ENCODE measurements around the gene IRX6. TPM values are rescaled to one million over a fixed set of nuclear protein-coding genes. Genes with fewer than 3 reads are reported as not detected.

The IRX6 gene
- total and polyA plus RNA-seq, 2 of the 8 experiments (the other 6 are each of a cell fraction or from before 2014, with no cell fraction given), result 0.61 TPM; not detected in 1

DNA sequence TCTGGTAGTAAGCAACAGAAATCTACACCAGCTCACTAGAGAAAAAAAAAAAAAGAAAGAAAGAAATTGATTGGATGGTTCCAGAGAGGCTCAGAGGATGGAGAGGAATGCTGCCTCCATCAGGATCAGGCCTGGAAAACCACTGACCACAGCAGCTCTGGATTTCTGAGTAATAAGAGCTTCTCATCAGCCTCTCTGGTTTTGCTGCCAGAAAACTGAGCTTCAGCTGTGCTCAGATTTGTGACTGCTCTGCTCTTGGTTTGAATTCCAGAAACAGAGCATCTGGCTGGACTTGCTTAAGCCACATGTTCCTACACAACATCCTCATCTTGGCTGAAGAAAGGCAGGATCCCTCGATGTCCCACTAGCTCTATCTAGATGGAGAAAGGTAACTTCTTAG is 25.9 kb downstream of the IRX6 start:
- no peaks in the 10 kb centered on the region for H3K23me2 ChIP-seq (ENCODE audit: low read depth, low read length)
- ChIA-PET CTCF (ENCODE audit: partially characterized antibody) (interaction anchor here (0.9 to 1.6 kb wide), 4 partner anchors 10 to 21 kb away, joined by 3 to 5 read pairs (median 4); no protein-coding TSS in a partner anchor), POLR2A (ENCODE audit: partially characterized antibody) (no interaction called here)
- H3K4ac ChIP-seq (replicated peaks; ENCODE audit: insufficient read length, low read depth, low read length), result no peak overlapping the region
- no peak overlapping the region for H2BK120ac ChIP-seq (replicated peaks; ENCODE audit: low read depth, low read length)
- no peak overlapping the region for H3K23ac ChIP-seq (ENCODE audit: insufficient read length)
- H3K79me2 ChIP-seq (ENCODE audit: control insufficient read depth in 1 of 2, insufficient read depth in 2 of 2, low read length in 2 of 2), result no peaks in the 10 kb centered on the region
- H4K20me1 ChIP-seq (replicated peaks in 1 of 2; ENCODE audit: control insufficient read depth in 1 of 2, insufficient read depth in 2 of 2, low read length in 2 of 2), result no peaks in the 10 kb centered on the region
- H3K79me1 ChIP-seq (ENCODE audit: low read depth, low read length), result no peaks in the 10 kb centered on the region
- no peak overlapping the region for H2AK5ac ChIP-seq (ENCODE audit: low read depth, low read length)
- H4K5ac ChIP-seq (ENCODE audit: insufficient read length, low read depth, low read length), result no peak overlapping the region
- no peak overlapping the region for H2BK15ac ChIP-seq (ENCODE audit: low read length)
- H2BK20ac ChIP-seq (ENCODE audit: low read length), result no peak overlapping the region
- no peaks in the 10 kb centered on the region; a peak in 1 of 8 replicates for H3K36me3 ChIP-seq (ENCODE audit: control insufficient read depth in 2 of 4, insufficient read depth in 4 of 4, low read length in 3 of 4)
- no peaks in the 10 kb centered on the region for H3K9me3 ChIP-seq (ENCODE audit: insufficient read depth in 2 of 2, low read depth in 1 of 2, low read length in 1 of 2)
- H4K91ac ChIP-seq (replicated peaks; ENCODE audit: insufficient read length, low read length), result no peak overlapping the region
- no peak overlapping the region for H2AFZ ChIP-seq (ENCODE audit: low read length)
- no peak overlapping the region for H3K56ac ChIP-seq (replicated peaks; ENCODE audit: insufficient read length, low read depth, low read length)
- no peaks in the 10 kb centered on the region for H3K4me1 ChIP-seq (replicated peaks in 1 of 4; ENCODE audit: control insufficient read depth in 3 of 4, insufficient read depth in 4 of 4, low read length in 3 of 4)
- FAIRE-seq (no peak), DNase-seq (ENCODE audit: low read depth in 1 of 2, low spot score in 2 of 2) (no peak)
- H2BK12ac ChIP-seq (ENCODE audit: low read depth, low read length), result no peak overlapping the region
- no peak overlapping the region for H3K4me2 ChIP-seq (ENCODE audit: insufficient read depth in 1 of 2, low read depth in 2 of 2, low read length in 2 of 2)
- no peak overlapping the region for H3K9ac ChIP-seq (replicated peaks in 1 of 4; ENCODE audit: extremely low read depth in 1 of 4, low read depth in 3 of 4, low read length in 3 of 4)
- 100% methylated on average over 1 of the region's 1 CpG; no CpG with 5 or more reads in 1 of the 2 experiments for WGBS, 2 experiments (ENCODE audit: extremely low coverage in 1 of 2, insufficient coverage in 1 of 2, insufficient read length in 1 of 2, insufficient replicate concordance in 2 of 2, low coverage in 1 of 2, low lambda C conversion rate in 2 of 2, missing lambda C conversion rate in 1 of 2)
- H2BK5ac ChIP-seq (ENCODE audit: low read depth, low read length), result no peak overlapping the region
- no peaks in the 10 kb centered on the region for H3K27me3 ChIP-seq (replicated peaks in 1 of 4; ENCODE audit: control insufficient read depth in 3 of 4, extremely low read depth in 1 of 4, insufficient read depth in 3 of 4, low read length in 3 of 4)
- no peak overlapping the region for H3K18ac ChIP-seq (ENCODE audit: extremely low read depth, low read length)
- H4K8ac ChIP-seq (ENCODE audit: extremely low read depth, insufficient read depth, low read length), result no peak overlapping the region
- H3K14ac ChIP-seq (ENCODE audit: insufficient read length), result no peak overlapping the region
- no peak overlapping the region for H3K27ac ChIP-seq (ENCODE audit: low read depth, low read length)
- H3K4me3 ChIP-seq (ENCODE audit: extremely low read depth in 1 of 4, insufficient read depth in 2 of 4, low read depth in 3 of 4, low read length in 4 of 4), result no peak overlapping the region
- TF ChIP-seq RXRA (IDR thresholded peaks at IDR 0.05; ENCODE audit: insufficient read depth, low read depth, low read length), result no peak
- no peak for TF ChIP-seq EZH2 (IDR thresholded peaks at IDR 0.05; ENCODE audit: low read depth, low read length, severe bottlenecking)
- TF ChIP-seq TCF12 (IDR thresholded peaks at IDR 0.05; ENCODE audit: low read depth, low read length), result no peak
- no peak for TF ChIP-seq SAP30 (IDR thresholded peaks at IDR 0.05; ENCODE audit: insufficient read depth, insufficient replicate concordance, low read length)
- TF ChIP-seq CHD2 (IDR thresholded peaks at IDR 0.05; ENCODE audit: low read length), result no peak
- no peak for TF ChIP-seq GTF2F1 (IDR thresholded peaks at IDR 0.05; ENCODE audit: borderline replicate concordance, low read depth, low read length)
- TF ChIP-seq CBX5 (IDR thresholded peaks at IDR 0.05; ENCODE audit: low read depth, low read length), result no peak
- TF ChIP-seq FOSL1 (IDR thresholded peaks at IDR 0.05; ENCODE audit: insufficient read depth, low read depth, low read length), result no peak
- TF ChIP-seq PHF8 (conservative IDR thresholded peaks at IDR 0.05; ENCODE audit: low read depth, low read length), result no peak
- no peak for TF ChIP-seq KDM4A (IDR thresholded peaks at IDR 0.05; ENCODE audit: low read depth, low read length, severe bottlenecking)
- no peak for TF ChIP-seq ASH2L (IDR thresholded peaks at IDR 0.05; ENCODE audit: low read length)
- TF ChIP-seq SIX5 (IDR thresholded peaks at IDR 0.05; ENCODE audit: low read depth, low read length), result no peak
- TF ChIP-seq, protein P1, sequence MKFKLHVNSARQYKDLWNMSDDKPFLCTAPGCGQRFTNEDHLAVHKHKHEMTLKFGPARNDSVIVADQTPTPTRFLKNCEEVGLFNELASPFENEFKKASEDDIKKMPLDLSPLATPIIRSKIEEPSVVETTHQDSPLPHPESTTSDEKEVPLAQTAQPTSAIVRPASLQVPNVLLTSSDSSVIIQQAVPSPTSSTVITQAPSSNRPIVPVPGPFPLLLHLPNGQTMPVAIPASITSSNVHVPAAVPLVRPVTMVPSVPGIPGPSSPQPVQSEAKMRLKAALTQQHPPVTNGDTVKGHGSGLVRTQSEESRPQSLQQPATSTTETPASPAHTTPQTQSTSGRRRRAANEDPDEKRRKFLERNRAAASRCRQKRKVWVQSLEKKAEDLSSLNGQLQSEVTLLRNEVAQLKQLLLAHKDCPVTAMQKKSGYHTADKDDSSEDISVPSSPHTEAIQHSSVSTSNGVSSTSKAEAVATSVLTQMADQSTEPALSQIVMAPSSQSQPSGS (IDR thresholded peaks at IDR 0.05; ENCODE audit: low read length), result no peak
